GM06990 (cell line): Measurements from ENCODE around the gene ADARB2.

Experiments
- DNase-seq: peaks from one replicate; pipeline ENCODE4 v3.0.0-alpha.2; 2011; ENCODE audit not compliant: insufficient read length; ENCODE audit errors: extremely low read depth
- H3K27me3 ChIP-seq: replicated peaks from 2 replicates; pipeline ENCODE4 v1.6.0; 2011; ENCODE audit warnings: low read length; ENCODE audit not compliant: control insufficient read depth, insufficient read depth
- H3K36me3 ChIP-seq: 2 replicates; pipeline ENCODE4 v1.5.1; 2011; ENCODE audit warnings: low read length; ENCODE audit not compliant: control insufficient read depth, insufficient read depth
- H3K4me3 ChIP-seq: replicated peaks from 2 replicates; pipeline ENCODE4 v1.5.1; 2011; ENCODE audit warnings: low read depth, mild to moderate bottlenecking, control low read depth, low read length
- TF ChIP-seq, protein P1 (sequence below): IDR thresholded peaks from 2 replicates; pipeline ENCODE4 v1.5.1; 2011; ENCODE audit warnings: low read length, control low read depth, mild to moderate bottlenecking, inconsistent platforms; ENCODE audit not compliant: insufficient read depth, poor library complexity, severe bottlenecking

ADARB2 gene

DNA sequence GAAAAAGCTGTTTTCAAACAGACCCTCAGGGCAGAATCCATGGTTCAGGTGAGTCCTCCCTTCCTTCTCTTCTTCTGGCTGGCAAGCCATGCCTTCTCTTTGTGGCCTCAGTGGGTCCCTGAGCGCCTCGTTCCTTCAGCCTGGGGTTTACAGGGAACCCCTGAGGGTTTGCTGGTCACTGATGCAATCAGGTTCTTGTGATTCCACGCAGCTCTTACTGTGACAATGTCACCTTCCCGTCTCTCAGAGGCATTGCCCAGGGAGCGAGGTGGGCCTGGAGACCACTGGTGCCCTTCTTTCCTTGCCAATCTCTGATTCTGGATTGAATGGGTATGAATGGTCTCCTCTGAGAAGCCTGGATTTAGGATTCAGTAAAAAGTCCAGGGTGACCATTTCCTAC is 132.2 kb downstream of the ADARB2 start:
- Histone ChIP-seq H3K4me3 (no peak overlapping the region), H3K27me3 (no peaks in the 10 kb centered on the region), H3K36me3 (no peaks in the 10 kb centered on the region; the same call in 1 of the 2 replicates)
- no peak for DNase-seq
- TF ChIP-seq, protein P1, sequence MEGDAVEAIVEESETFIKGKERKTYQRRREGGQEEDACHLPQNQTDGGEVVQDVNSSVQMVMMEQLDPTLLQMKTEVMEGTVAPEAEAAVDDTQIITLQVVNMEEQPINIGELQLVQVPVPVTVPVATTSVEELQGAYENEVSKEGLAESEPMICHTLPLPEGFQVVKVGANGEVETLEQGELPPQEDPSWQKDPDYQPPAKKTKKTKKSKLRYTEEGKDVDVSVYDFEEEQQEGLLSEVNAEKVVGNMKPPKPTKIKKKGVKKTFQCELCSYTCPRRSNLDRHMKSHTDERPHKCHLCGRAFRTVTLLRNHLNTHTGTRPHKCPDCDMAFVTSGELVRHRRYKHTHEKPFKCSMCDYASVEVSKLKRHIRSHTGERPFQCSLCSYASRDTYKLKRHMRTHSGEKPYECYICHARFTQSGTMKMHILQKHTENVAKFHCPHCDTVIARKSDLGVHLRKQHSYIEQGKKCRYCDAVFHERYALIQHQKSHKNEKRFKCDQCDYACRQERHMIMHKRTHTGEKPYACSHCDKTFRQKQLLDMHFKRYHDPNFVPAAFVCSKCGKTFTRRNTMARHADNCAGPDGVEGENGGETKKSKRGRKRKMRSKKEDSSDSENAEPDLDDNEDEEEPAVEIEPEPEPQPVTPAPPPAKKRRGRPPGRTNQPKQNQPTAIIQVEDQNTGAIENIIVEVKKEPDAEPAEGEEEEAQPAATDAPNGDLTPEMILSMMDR: no peak

DNA sequence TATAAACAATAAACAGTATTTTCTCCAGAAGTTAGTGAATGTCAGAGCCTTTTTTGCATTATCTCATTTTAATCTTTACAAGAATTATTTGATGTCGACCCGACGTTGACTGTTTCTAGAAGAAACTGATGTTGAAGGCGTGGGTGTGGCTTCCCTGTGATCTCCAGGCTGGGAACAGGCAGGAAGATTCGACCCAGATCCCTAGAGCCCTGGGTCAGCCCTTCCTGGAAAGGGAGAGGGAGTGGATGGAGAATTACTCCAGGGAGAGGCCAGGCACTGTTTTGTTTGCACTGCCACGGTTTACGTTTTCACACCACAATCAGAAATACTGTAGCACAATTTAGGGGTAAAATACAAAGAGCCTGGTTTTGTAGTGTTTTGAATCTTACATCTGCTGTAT is 133.1 kb downstream of the ADARB2 start:
- H3K27me3 ChIP-seq: no peaks in the 10 kb centered on the region
- no peak for DNase-seq
- TF ChIP-seq, protein P1: no peak
- H3K4me3 ChIP-seq: no peak overlapping the region
- H3K36me3 ChIP-seq: no peaks in the 10 kb centered on the region; the same call in 1 of the 2 replicates

DNA sequence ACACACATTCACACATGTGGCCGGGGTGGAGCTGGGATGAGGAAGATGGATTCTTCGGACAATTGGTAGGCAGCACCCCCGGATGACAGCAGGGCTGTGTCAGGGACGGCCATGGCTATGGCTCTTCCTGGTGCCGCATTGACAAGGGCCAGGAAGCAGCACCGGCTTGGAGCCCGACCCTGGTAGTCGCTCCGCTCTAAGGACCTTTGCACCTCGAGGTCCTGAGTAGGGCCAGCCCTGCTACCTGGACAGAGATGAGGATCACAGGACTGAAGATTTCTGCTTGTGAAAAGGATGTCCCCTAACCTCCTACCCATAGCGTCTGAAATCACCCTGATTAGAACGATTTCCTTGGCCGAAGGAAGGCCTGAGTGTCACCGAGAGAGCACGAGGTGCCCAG is 134.1 kb downstream of the ADARB2 start:
- no peak for DNase-seq
- TF ChIP-seq, protein P1: no peak
- Histone ChIP-seq H3K27me3 (no peaks in the 10 kb centered on the region), H3K36me3 (no peaks in the 10 kb centered on the region; the same call in 1 of the 2 replicates), H3K4me3 (no peak overlapping the region)

DNA sequence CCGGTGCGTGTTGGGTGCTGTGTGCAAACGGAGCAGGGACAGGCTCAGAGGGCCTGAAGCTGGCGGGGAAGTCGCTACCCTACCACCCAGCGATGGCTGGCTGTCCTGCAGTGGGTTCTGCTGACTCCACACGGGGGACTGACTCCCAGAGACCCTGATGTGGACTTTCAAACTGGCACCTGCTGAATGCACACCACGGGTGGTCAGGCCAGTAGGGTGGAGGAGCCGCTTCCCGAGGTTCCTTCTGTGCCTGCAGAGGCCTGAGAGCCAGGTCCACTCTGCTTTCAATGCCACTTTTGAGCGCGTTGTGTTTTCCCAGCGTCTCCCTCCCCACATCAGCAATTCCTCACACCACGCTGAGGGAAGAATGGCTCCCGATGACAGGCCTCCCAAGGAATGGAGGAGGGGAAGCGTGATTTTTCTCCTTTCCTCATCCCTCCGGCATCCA is 135.3 kb downstream of the ADARB2 start:
- H3K36me3 ChIP-seq: no peaks in the 10 kb centered on the region; the same call in 1 of the 2 replicates
- H3K27me3 ChIP-seq: no peaks in the 10 kb centered on the region
- no peak for DNase-seq
- TF ChIP-seq, protein P1: no peak
- no peak overlapping the region for H3K4me3 ChIP-seq

DNA sequence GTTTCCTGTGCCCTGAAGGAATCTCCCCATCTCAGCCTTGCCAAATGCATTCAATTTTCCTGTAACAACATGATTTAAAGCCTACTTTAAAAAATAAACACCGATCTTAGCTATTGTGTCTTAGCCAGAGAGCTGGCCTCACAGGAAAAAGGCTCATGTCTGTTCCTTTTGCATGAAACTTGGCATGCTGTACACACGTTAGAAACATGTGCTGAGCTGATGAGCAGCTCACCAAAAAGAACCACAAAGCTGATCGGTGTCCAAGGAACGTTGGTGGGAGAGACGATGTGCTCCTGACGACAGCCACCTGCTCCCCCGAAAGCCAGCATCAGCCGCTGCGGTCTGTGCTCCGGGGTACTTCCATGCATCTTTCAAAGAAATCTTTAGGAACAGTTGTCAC is 135.9 kb downstream of the ADARB2 start:
- H3K4me3 ChIP-seq: no peak overlapping the region
- DNase-seq: no peak
- no peaks in the 10 kb centered on the region; the same call in 1 of the 2 replicates for H3K36me3 ChIP-seq
- TF ChIP-seq, protein P1: no peak
- no peaks in the 10 kb centered on the region for H3K27me3 ChIP-seq

DNA sequence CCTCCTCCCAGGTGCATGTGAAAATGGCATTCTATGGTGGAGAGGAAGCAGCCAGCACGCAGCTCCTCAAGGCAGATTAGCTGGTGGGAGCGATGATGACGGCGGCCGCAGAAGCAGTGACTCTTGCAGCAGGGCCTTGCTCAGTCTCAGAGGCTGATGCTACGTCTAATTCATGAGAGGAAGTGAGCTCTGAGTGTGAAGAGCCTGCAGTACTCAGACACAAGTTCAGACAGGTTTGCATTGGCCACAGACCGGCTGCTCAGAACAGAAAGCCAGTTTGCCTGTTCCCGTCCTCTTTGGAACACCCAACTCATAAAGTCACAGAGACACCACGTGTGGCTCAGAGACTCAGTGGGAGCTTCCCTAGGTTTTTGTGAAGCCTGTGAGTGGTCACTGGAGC is 136.5 kb downstream of the ADARB2 start:
- no peak for DNase-seq
- H3K27me3 ChIP-seq: no peaks in the 10 kb centered on the region
- H3K36me3 ChIP-seq: no peaks in the 10 kb centered on the region; the same call in 1 of the 2 replicates
- TF ChIP-seq, protein P1: no peak
- H3K4me3 ChIP-seq: no peak overlapping the region
